H1 (cell line): ENCODE results near the gene CSRNP3. TPM values are rescaled to one million over a fixed set of nuclear protein-coding genes. Genes with fewer than 3 reads are reported as not detected.
A peak's percentile ranks its signal among the peaks of the same experiment; 100 is the strongest.

Experiments used
- CTCF ChIA-PET: fragments of 300-600 bp; sonication (Branson Sonifier 250); formaldehyde crosslinking; loops from one replicate; lab custom pipeline; 2021; ENCODE audit not compliant: partially characterized antibody; lab: Charles Lee
- POLR2A ChIA-PET: fragments of 300-600 bp; sonication (Branson Sonifier 250); formaldehyde crosslinking; loops from one replicate; lab custom pipeline; 2021; ENCODE audit warnings: inconsistent platforms; ENCODE audit not compliant: partially characterized antibody; lab: Charles Lee
- DNase-seq, 2 experiments: peaks; one replicate each; pipeline versions ENCODE4 v3.0.0 to v3.0.0-alpha.2; 2010 to 2022; ENCODE audit warnings: low spot score in 2 of 2, low read depth in 1 of 2, mixed read lengths in 1 of 2
- FAIRE-seq: peaks from 2 replicates; lab custom pipeline; 2011; peaks lifted over from hg19 to GRCh38; lab: Jason Lieb, UNC
- H2AFZ ChIP-seq: 2 replicates; pipeline ENCODE4 v1.8.1; 2012; ENCODE audit warnings: low read length, inconsistent platforms
- H2AK5ac ChIP-seq: 2 replicates; pipeline ENCODE4 v1.6.1; 2013; ENCODE audit warnings: low read depth, low read length
- H2BK120ac ChIP-seq: replicated peaks from 2 replicates; pipeline ENCODE3; 2013; ENCODE audit warnings: low read depth, low read length, inconsistent platforms
- H2BK12ac ChIP-seq: 2 replicates; pipeline ENCODE4 v1.6.1; 2013; ENCODE audit warnings: low read depth, low read length
- H2BK15ac ChIP-seq: 2 replicates; pipeline ENCODE4 v1.6.1; 2013; ENCODE audit warnings: low read length
- H2BK20ac ChIP-seq: 2 replicates; pipeline ENCODE4 v1.6.1; 2013; ENCODE audit warnings: low read length
- H2BK5ac ChIP-seq: 2 replicates; pipeline ENCODE4 v1.6.1; 2013; ENCODE audit warnings: low read depth, low read length
- H3K14ac ChIP-seq: 2 replicates; pipeline ENCODE4 v1.6.1; 2013; ENCODE audit warnings: inconsistent platforms; ENCODE audit not compliant: insufficient read length
- H3K18ac ChIP-seq: 2 replicates; pipeline ENCODE4 v1.6.1; 2013; ENCODE audit warnings: low read length; ENCODE audit errors: extremely low read depth
- H3K23ac ChIP-seq: 2 replicates; pipeline ENCODE4 v1.6.1; 2013; ENCODE audit warnings: inconsistent platforms; ENCODE audit not compliant: insufficient read length
- H3K23me2 ChIP-seq: 2 replicates; pipeline ENCODE4 v1.6.1; 2013; ENCODE audit warnings: low read depth, low read length
- H3K27ac ChIP-seq: 2 replicates; pipeline ENCODE4 v1.6.1; 2011; ENCODE audit warnings: low read depth, low read length, inconsistent platforms
- H3K27me3 ChIP-seq, 4 experiments: replicated peaks in 1 of 4; 1 replicate in 1 of 4; 2 replicates in 3 of 4; pipeline versions ENCODE4 v1.6.1 to v1.8.1; 2011 to 2013; ENCODE audit warnings: low read length in 3 of 4, mild to moderate bottlenecking in 3 of 4, inconsistent platforms in 2 of 4, mixed read lengths in 2 of 4, moderate library complexity in 1 of 4; ENCODE audit not compliant: control insufficient read depth in 3 of 4, insufficient read depth in 3 of 4; ENCODE audit errors: extremely low read depth in 1 of 4
- H3K36me3 ChIP-seq, 4 experiments: 2 replicates each; pipeline versions ENCODE4 v1.6.1 to v1.8.1; 2011 to 2013; ENCODE audit warnings: mild to moderate bottlenecking in 4 of 4, low read length in 3 of 4, moderate library complexity in 2 of 4, control low read depth in 1 of 4, inconsistent platforms in 1 of 4; ENCODE audit not compliant: insufficient read depth in 4 of 4, control insufficient read depth in 2 of 4
- H3K4ac ChIP-seq: replicated peaks from 2 replicates; pipeline ENCODE3; 2013; ENCODE audit warnings: low read length, low read depth, mixed read lengths, inconsistent platforms; ENCODE audit not compliant: insufficient read length
- H3K4me1 ChIP-seq, 4 experiments: replicated peaks in 1 of 4; 1 replicate in 1 of 4; 2 replicates in 3 of 4; pipeline versions ENCODE4 v1.6.1 to v1.8.1; 2011 to 2013; ENCODE audit warnings: low read length in 3 of 4, inconsistent platforms in 2 of 4, mixed read lengths in 1 of 4; ENCODE audit not compliant: insufficient read depth in 4 of 4, control insufficient read depth in 3 of 4
- H3K4me2 ChIP-seq, 2 experiments: 2 replicates each; pipeline versions ENCODE4 v1.6.1 to v1.8.1; 2011 to 2013; ENCODE audit warnings: low read depth in 2 of 2, low read length in 2 of 2, control low read depth in 1 of 2, inconsistent platforms in 1 of 2, mild to moderate bottlenecking in 1 of 2; ENCODE audit not compliant: insufficient read depth in 1 of 2
- H3K4me3 ChIP-seq, 4 experiments: fragments of 200-600, 300-600 bp in 1 of 4; sonication (generic), shearing (Covaris generic), sonication (Bioruptor Twin) in 1 of 4; 2 replicates each; pipeline versions ENCODE4 v1.5.1 to v1.8.1; 2011 to 2016; ENCODE audit warnings: low read length in 4 of 4, low read depth in 3 of 4, control low read depth in 2 of 4, inconsistent platforms in 2 of 4, mild to moderate bottlenecking in 2 of 4, mixed read lengths in 1 of 4, moderate library complexity in 1 of 4; ENCODE audit not compliant: insufficient read depth in 2 of 4; ENCODE audit errors: extremely low read depth in 1 of 4
- H3K56ac ChIP-seq: replicated peaks from 2 replicates; pipeline ENCODE3; 2013; ENCODE audit warnings: low read depth, mild to moderate bottlenecking, mixed read lengths, low read length, inconsistent platforms; ENCODE audit not compliant: insufficient read length
- H3K79me1 ChIP-seq: 2 replicates; pipeline ENCODE4 v1.6.1; 2013; ENCODE audit warnings: low read depth, low read length, control low read depth
- H3K79me2 ChIP-seq, 2 experiments: 2 replicates each; pipeline versions ENCODE4 v1.6.1 to v1.8.1; 2012 to 2013; ENCODE audit warnings: low read length in 2 of 2, mild to moderate bottlenecking in 2 of 2, inconsistent platforms in 1 of 2; ENCODE audit not compliant: insufficient read depth in 2 of 2, control insufficient read depth in 1 of 2
- H3K9ac ChIP-seq, 4 experiments: replicated peaks in 1 of 4; 1 replicate in 1 of 4; 2 replicates in 3 of 4; pipeline versions ENCODE4 v1.6.1 to v1.8.1; 2011 to 2013; ENCODE audit warnings: low read depth in 3 of 4, low read length in 3 of 4, control low read depth in 2 of 4, mild to moderate bottlenecking in 2 of 4, moderate library complexity in 2 of 4, inconsistent platforms in 1 of 4; ENCODE audit errors: extremely low read depth in 1 of 4
- H3K9me3 ChIP-seq, 2 experiments: 2 replicates each; pipeline versions ENCODE4 v1.6.1 to v1.8.1; 2012 to 2013; ENCODE audit warnings: mild to moderate bottlenecking in 2 of 2, moderate library complexity in 2 of 2, control low read depth in 1 of 2, inconsistent platforms in 1 of 2, low read depth in 1 of 2, low read length in 1 of 2, mixed read lengths in 1 of 2; ENCODE audit not compliant: insufficient read depth in 2 of 2
- H4K20me1 ChIP-seq, 2 experiments: replicated peaks in 1 of 2; 2 replicates each; pipeline versions ENCODE3 to v1.8.1; 2011 to 2013; ENCODE audit warnings: inconsistent platforms in 2 of 2, low read length in 2 of 2, mild to moderate bottlenecking in 1 of 2; ENCODE audit not compliant: insufficient read depth in 2 of 2, control insufficient read depth in 1 of 2
- H4K5ac ChIP-seq: 2 replicates; pipeline ENCODE4 v1.6.1; 2013; ENCODE audit warnings: low read length, low read depth, mixed read lengths, inconsistent platforms; ENCODE audit not compliant: insufficient read length
- H4K8ac ChIP-seq: 2 replicates; pipeline ENCODE4 v1.8.0; 2013; ENCODE audit warnings: mild to moderate bottlenecking, moderate library complexity, low read length, inconsistent platforms; ENCODE audit not compliant: insufficient read depth; ENCODE audit errors: extremely low read depth
- H4K91ac ChIP-seq: replicated peaks from 2 replicates; pipeline ENCODE3; 2013; ENCODE audit warnings: low read length, mixed read lengths, inconsistent platforms; ENCODE audit not compliant: insufficient read length
- CBX5 ChIP-seq: fragments of 300-800, 300-1000 bp; sonication (generic); IDR thresholded peaks from 2 replicates; pipeline ENCODE4 v1.7.1; 2016; ENCODE audit warnings: antibody characterized with exemption, low read length, low read depth
- FOSL1 ChIP-seq: IDR thresholded peaks from 2 replicates; pipeline ENCODE4 v1.6.1; 2011; ENCODE audit warnings: mild to moderate bottlenecking, low read depth, low read length, moderate library complexity; ENCODE audit not compliant: insufficient read depth
- GABPA ChIP-seq: IDR thresholded peaks from 2 replicates; pipeline ENCODE4 v1.6.1; 2011; ENCODE audit warnings: mild to moderate bottlenecking, low read length, moderate library complexity, borderline replicate concordance; ENCODE audit not compliant: insufficient read depth
- GTF2F1 ChIP-seq: IDR thresholded peaks from 2 replicates; pipeline ENCODE4 v1.6.1; 2012; ENCODE audit warnings: low read depth, low read length, improper control_type of control experiment, borderline replicate concordance
- JUN ChIP-seq: IDR thresholded peaks from 2 replicates; pipeline ENCODE4 v1.6.1; 2011; ENCODE audit warnings: low read depth, mild to moderate bottlenecking, improper control_type of control experiment, low read length
- KDM5A ChIP-seq: fragments of 200-600 bp; IDR thresholded peaks from 2 replicates; pipeline ENCODE4 v1.7.1; 2012; ENCODE audit warnings: mild to moderate bottlenecking, low read length, inconsistent platforms, mixed read lengths
- SIX5 ChIP-seq: IDR thresholded peaks from 2 replicates; pipeline ENCODE4 v1.6.1; 2011; ENCODE audit warnings: mild to moderate bottlenecking, low read depth, low read length
- SP1 ChIP-seq: IDR thresholded peaks from 2 replicates; pipeline ENCODE4 v1.6.1; 2011; ENCODE audit warnings: low read depth, low read length
- TAF1 ChIP-seq: IDR thresholded peaks from 2 replicates; pipeline ENCODE4 v1.6.1; 2011; ENCODE audit warnings: mild to moderate bottlenecking, low read depth, low read length
- TCF12 ChIP-seq: IDR thresholded peaks from 2 replicates; pipeline ENCODE4 v1.6.1; 2011; ENCODE audit warnings: low read depth, mild to moderate bottlenecking, low read length
- TEAD4 ChIP-seq: IDR thresholded peaks from 2 replicates; pipeline ENCODE4 v1.6.1; 2012; ENCODE audit warnings: low read depth, low read length, inconsistent platforms, mixed read lengths
- YY1 ChIP-seq: IDR thresholded peaks from 2 replicates; pipeline ENCODE4 v1.6.1; 2011; ENCODE audit warnings: low read depth, mild to moderate bottlenecking, low read length
- WGBS, 2 experiments: shearing (Covaris generic) in 1 of 2; methylation state at CpG; one replicate each; pipeline versions ENCODE4 v1.1.6 to v1.1.7; 2013 to 2015; ENCODE audit warnings: low lambda C conversion rate in 2 of 2, mixed read lengths in 2 of 2, inconsistent platforms in 1 of 2, low coverage in 1 of 2, missing lambda C conversion rate in 1 of 2; ENCODE audit not compliant: insufficient replicate concordance in 2 of 2, insufficient coverage in 1 of 2, insufficient read length in 1 of 2; ENCODE audit errors: extremely low coverage in 1 of 2, missing lambda C conversion rate in 1 of 2; 5-methylcytosine and 5-hydroxymethylcytosine counted together
- polyA plus RNA-seq, 7 experiments: library from polyadenylated mRNA; depleted of rRNA in 3 of 7; stranded (reverse) in 5 of 7; unstranded in 2 of 7; fragments of >200 nt in 5 of 7; fragments of 200-250 nt in 2 of 7; gene quantifications; 1 replicate in 5 of 7; 2 replicates in 1 of 7; 4 replicates in 1 of 7; pipeline versions ENCODE4 v1.2.1 to v1.2.3, GENCODE V29; 2011 to 2013; ENCODE audit warnings: missing spikeins in 2 of 7, mixed read lengths in 2 of 7
- total RNA-seq: library from RNA; stranded (reverse); fragmentation: NEBNext Ultra II Directional; extraction: Animal tissue kit (Norgen Biotek cat#: 25700); gene quantifications from 2 replicates; pipeline ENCODE4 v1.2.1, GENCODE V29; 2021

CSRNP3 gene
- total and polyA plus RNA-seq, 2 of the 8 experiments (the other 6 are each of a cell fraction or from before 2014, with no cell fraction given), result 1.3 to 6.5 TPM

DNA sequence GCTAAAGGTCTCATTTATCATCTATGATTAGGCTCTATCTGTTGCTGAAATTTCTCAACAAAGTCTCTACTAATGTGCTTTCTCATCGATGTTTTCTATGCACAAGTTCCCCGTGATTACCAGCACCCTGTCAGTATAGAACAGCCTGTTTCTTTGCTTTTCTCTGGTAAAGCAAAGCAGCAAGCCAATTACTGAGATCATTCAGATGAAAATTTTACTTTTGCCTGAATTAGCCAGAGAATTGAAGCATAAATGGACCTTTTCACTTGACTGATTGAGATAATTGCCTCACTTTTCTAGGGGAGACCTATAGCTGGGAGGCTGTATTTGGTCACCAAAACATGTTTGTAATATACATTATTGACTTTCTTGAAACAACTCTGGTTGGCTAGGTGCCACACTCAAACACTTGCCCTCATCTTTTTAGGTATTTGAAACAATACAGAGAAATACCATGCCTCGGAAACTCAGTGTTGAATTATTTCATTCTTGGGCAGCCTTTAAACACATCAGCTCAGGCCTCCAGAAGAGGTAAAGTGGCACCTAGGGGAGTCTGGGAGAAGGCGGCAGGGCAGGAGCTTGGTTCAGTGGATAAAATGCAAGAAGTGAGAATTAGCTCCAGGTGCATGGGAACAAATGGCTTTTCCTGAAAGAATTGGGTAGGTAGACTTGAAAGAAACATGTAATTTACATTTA is 228.4 kb downstream of the CSRNP3 start:
- Histone ChIP-seq H3K79me2 (no peaks in the 10 kb centered on the region), H2BK5ac (peak overlapping the region; percentile 2; the same call in 1 of the 2 replicates), H3K18ac (no peak overlapping the region), H4K20me1 (no peaks in the 10 kb centered on the region), H3K79me1 (no peaks in the 10 kb centered on the region), H3K4me2 (peak overlapping the region in 1 of 2 experiments; percentile 21; a peak in 1 of 4 replicates), H3K9me3 (no peaks in the 10 kb centered on the region), H3K56ac (no peak overlapping the region), H3K27me3 (no peaks in the 10 kb centered on the region), H2BK15ac (no peak overlapping the region), H3K9ac (no peak overlapping the region), H4K5ac (peak overlapping the region; percentile 16), H4K91ac (no peak overlapping the region), H2BK20ac (no peak overlapping the region), H2BK120ac (no peak overlapping the region), H3K27ac (no peak overlapping the region), H3K4me3 (no peak overlapping the region), H2AFZ (no peak overlapping the region), H4K8ac (no peak overlapping the region), H2AK5ac (no peak overlapping the region), H3K23me2 (no peaks in the 10 kb centered on the region), H3K14ac (no peak overlapping the region), H3K36me3 (no peaks in the 10 kb centered on the region), H3K4ac (no peak overlapping the region), H2BK12ac (no peak overlapping the region), H3K23ac (no peak overlapping the region), H3K4me1 (peaks cover 0 to 14% (median 5%) of the 10 kb centered on the region in 4 experiments; a peak in 5 of 7 replicates)
- FAIRE-seq (no peak), DNase-seq (no peak)
- CTCF ChIA-PET, result interaction anchor here (0.5 to 1.3 kb wide), 19 partner anchors 18 to 570 kb away, joined by 3 to 10 read pairs (median 4); no protein-coding TSS in a partner anchor
- TF ChIP-seq TCF12 (no peak), JUN (no peak), SP1 (no peak), FOSL1 (no peak), CBX5 (no peak), TEAD4 (no peak), GTF2F1 (no peak), KDM5A (no peak), GABPA (no peak), TAF1 (no peak), SIX5 (no peak), YY1 (no peak)
- 71% methylated on average over 4 of the region's 4 CpGs; no CpG with 5 or more reads in 1 of the 2 experiments for WGBS, 2 experiments
- POLR2A ChIA-PET, result interaction anchor here (1.6 kb wide), 1 partner anchor 96 kb away, joined by 4 read pairs; the partner anchor contains the start of gene GALNT3
